HEK293 (cell line): Measurements from ENCODE around the gene TBX3.

Source experiments
- CTCF ChIA-PET: fragments of 350-600 bp; formaldehyde crosslinking; extraction: SDS; loops from one replicate; lab custom pipeline; 2021; ENCODE audit warnings: antibody characterized with exemption; lab: Yijun Ruan, JAX
- POLR2A ChIA-PET: fragments of 300-600 bp; formaldehyde crosslinking; extraction: SDS; loops from one replicate; lab custom pipeline; 2020; ENCODE audit warnings: antibody characterized with exemption, inconsistent platforms; lab: Yijun Ruan, JAX
- H3K27ac ChIP-seq: fragments of 200-500 bp; sonication (Bioruptor generic); 2 replicates; pipeline ENCODE4 v1.5.1; 2014; ENCODE audit warnings: low read depth, low read length, control low read depth, inconsistent platforms; ENCODE audit errors: extremely low read depth
- H3K36me3 ChIP-seq, 2 experiments: fragments of 200-500 bp in 1 of 2; sonication (Bioruptor generic) in 1 of 2; 1 replicate in 1 of 2; 2 replicates in 1 of 2; pipeline ENCODE4 v1.5.1; 2014 to 2017; ENCODE audit warnings: inconsistent platforms in 2 of 2, low read length in 2 of 2; ENCODE audit not compliant: control insufficient read depth in 2 of 2, insufficient read depth in 1 of 2
- H3K4me1 ChIP-seq: fragments of 200-500 bp; sonication (Bioruptor generic); 2 replicates; pipeline ENCODE4 v1.5.1; 2014; ENCODE audit warnings: mild to moderate bottlenecking, low read length, inconsistent platforms; ENCODE audit not compliant: control insufficient read depth, insufficient read depth
- H3K4me3 ChIP-seq: 2 replicates; pipeline ENCODE4 v1.5.1; 2011; ENCODE audit warnings: low read depth, mild to moderate bottlenecking, control low read depth, low read length, moderate library complexity
- H3K9me3 ChIP-seq: fragments of 200-500 bp; sonication (Bioruptor generic); 2 replicates; pipeline ENCODE4 v1.5.1; 2014; ENCODE audit warnings: low read depth, low read length, inconsistent platforms; ENCODE audit not compliant: control insufficient read depth, insufficient read depth
- EGR2 ChIP-seq: fragments of 450-650 bp; formaldehyde crosslinking; IDR thresholded peaks from 2 replicates; pipeline ENCODE4 v1.5.1; 2016; ENCODE audit warnings: low read depth, missing biosample characterization, missing genetic modification characterization
- FEZF1 ChIP-seq: fragments of 450-650 bp; formaldehyde crosslinking; IDR thresholded peaks from 2 replicates; pipeline ENCODE4 v1.5.1; 2016; ENCODE audit warnings: missing biosample characterization, missing genetic modification characterization
- GLIS1 ChIP-seq: fragments of 450-650 bp; formaldehyde crosslinking; IDR thresholded peaks from 2 replicates; pipeline ENCODE4 v1.5.1; 2016; ENCODE audit warnings: missing biosample characterization, missing genetic modification characterization
- HOXD13 ChIP-seq: sonication (generic); formaldehyde crosslinking; IDR thresholded peaks from 2 replicates; pipeline ENCODE4 v1.8.0; 2022; ENCODE audit warnings: missing genetic modification reagents, borderline replicate concordance
- IKZF3 ChIP-seq: fragments of 450-650 bp; IDR thresholded peaks from 2 replicates; pipeline ENCODE4 v1.5.0; 2018; ENCODE audit warnings: missing biosample characterization, mild to moderate bottlenecking, missing genetic modification characterization, moderate library complexity
- REST ChIP-seq: fragments of 450-650 bp; formaldehyde crosslinking; IDR thresholded peaks from 2 replicates; pipeline ENCODE4 v1.5.1; 2016; ENCODE audit warnings: missing biosample characterization, missing genetic modification characterization
- TRIM28 ChIP-seq: IDR thresholded peaks from 2 replicates; pipeline ENCODE4 v1.6.1; 2011; ENCODE audit warnings: low read length, control low read depth, borderline replicate concordance
- TSHZ1 ChIP-seq: fragments of 450-650 bp; formaldehyde crosslinking; IDR thresholded peaks from 2 replicates; pipeline ENCODE4 v1.5.1; 2016; ENCODE audit warnings: missing biosample characterization, missing genetic modification characterization, borderline replicate concordance
- ZBTB17 ChIP-seq: fragments of 450-650 bp; formaldehyde crosslinking; IDR thresholded peaks from 2 replicates; pipeline ENCODE4 v1.5.1; 2016; ENCODE audit warnings: missing biosample characterization, missing genetic modification characterization
- ZBTB20 ChIP-seq: fragments of 450-650 bp; formaldehyde crosslinking; IDR thresholded peaks from 2 replicates; pipeline ENCODE4 v1.5.1; 2016; ENCODE audit warnings: missing biosample characterization, missing genetic modification characterization
- ZBTB44 ChIP-seq: fragments of 450-650 bp; IDR thresholded peaks from 2 replicates; pipeline ENCODE4 v1.5.1; 2018; ENCODE audit warnings: missing biosample characterization, mild to moderate bottlenecking, missing genetic modification characterization
- ZBTB48 ChIP-seq: fragments of 450-650 bp; formaldehyde crosslinking; IDR thresholded peaks from 2 replicates; pipeline ENCODE4 v1.5.1; 2016; ENCODE audit warnings: missing biosample characterization, missing genetic modification characterization
- ZBTB6 ChIP-seq: fragments of 450-650 bp; formaldehyde crosslinking; IDR thresholded peaks from 2 replicates; pipeline ENCODE4 v1.5.1; 2017; ENCODE audit warnings: missing biosample characterization, missing genetic modification characterization
- ZFHX2 ChIP-seq: fragments of 450-650 bp; formaldehyde crosslinking; conservative IDR thresholded peaks from 2 replicates; pipeline ENCODE4 v1.5.1; 2016; ENCODE audit warnings: missing biosample characterization, missing genetic modification characterization
- ZNF16 ChIP-seq: fragments of 450-650 bp; formaldehyde crosslinking; IDR thresholded peaks from 2 replicates; pipeline ENCODE4 v1.5.1; 2016; ENCODE audit warnings: low read depth, missing biosample characterization, missing genetic modification characterization
- ZNF221 ChIP-seq: fragments of 450-650 bp; formaldehyde crosslinking; IDR thresholded peaks from 2 replicates; pipeline ENCODE4 v1.5.1; 2017; ENCODE audit warnings: missing biosample characterization, missing genetic modification characterization, borderline replicate concordance
- ZNF24 ChIP-seq: fragments of 450-650 bp; formaldehyde crosslinking; IDR thresholded peaks from 2 replicates; pipeline ENCODE4 v1.5.1; 2016; ENCODE audit warnings: missing biosample characterization, missing genetic modification characterization
- ZNF248 ChIP-seq: fragments of 450-650 bp; formaldehyde crosslinking; IDR thresholded peaks from 2 replicates; pipeline ENCODE4 v1.5.1; 2017; ENCODE audit warnings: missing biosample characterization, missing genetic modification characterization
- ZNF302 ChIP-seq: fragments of 450-650 bp; formaldehyde crosslinking; IDR thresholded peaks from 2 replicates; pipeline ENCODE4 v1.5.1; 2016; ENCODE audit warnings: missing biosample characterization, missing genetic modification characterization, low read depth
- ZNF510 ChIP-seq: fragments of 450-650 bp; formaldehyde crosslinking; IDR thresholded peaks from 2 replicates; pipeline ENCODE4 v1.5.1; 2018; ENCODE audit warnings: mild to moderate bottlenecking, missing genetic modification characterization, missing biosample characterization; ENCODE audit not compliant: insufficient replicate concordance
- ZNF571 ChIP-seq: fragments of 450-650 bp; formaldehyde crosslinking; IDR thresholded peaks from 2 replicates; pipeline ENCODE4 v1.5.0; 2017; ENCODE audit warnings: missing biosample characterization, missing genetic modification characterization
- ZNF629 ChIP-seq: fragments of 450-650 bp; formaldehyde crosslinking; IDR thresholded peaks from 2 replicates; pipeline ENCODE4 v1.5.1; 2017; ENCODE audit warnings: missing biosample characterization, missing genetic modification characterization
- ZNF654 ChIP-seq: fragments of 450-650 bp; formaldehyde crosslinking; IDR thresholded peaks from 2 replicates; pipeline ENCODE4 v1.5.1; 2016; ENCODE audit warnings: low read depth, missing biosample characterization, missing genetic modification characterization
- ZNF76 ChIP-seq: fragments of 450-650 bp; formaldehyde crosslinking; IDR thresholded peaks from 2 replicates; pipeline ENCODE4; 2016; ENCODE audit warnings: low read depth, missing biosample characterization, missing genetic modification characterization, borderline replicate concordance
- ZNF791 ChIP-seq: fragments of 450-650 bp; formaldehyde crosslinking; IDR thresholded peaks from 2 replicates; pipeline ENCODE4 v1.5.1; 2016; ENCODE audit warnings: missing biosample characterization, missing genetic modification characterization
- ZNF837 ChIP-seq: fragments of 450-650 bp; formaldehyde crosslinking; IDR thresholded peaks from 2 replicates; pipeline ENCODE4 v1.5.1; 2016; ENCODE audit warnings: missing biosample characterization, missing genetic modification characterization

The TBX3 gene

GRCh38 chr12:114684098-114684869, at the start of gene TBX3:
TSS of gene TBX3 (minus strand) at chr12:114684175. CDS start at chr12:114683200, 975 bp downstream.
- ChIA-PET CTCF (interaction anchor here (0.5 to 1.3 kb wide), 18 partner anchors 16 to 1510 kb away, joined by 3 to 4 read pairs (median 3); no protein-coding TSS in a partner anchor), POLR2A (interaction anchor here (0.6 to 2.2 kb wide), 52 partner anchors 8 to 1463 kb away, joined by 3 to 17 read pairs (median 4); partner anchors contain the start of genes RBM19 and TPCN1)
- Histone ChIP-seq H3K4me3 (peak within 1 kb of the TSS; percentile 88), H3K27ac (peak within 1 kb of the TSS; percentile 91), H3K9me3 (no peaks in the 10 kb centered on the region; the same call in 1 of the 2 replicates), H3K4me1 (peaks cover 4% of the 10 kb centered on the region), H3K36me3 (peaks cover 0 to 21% of the 10 kb centered on the region in 2 experiments; a peak in 1 of 3 replicates)
- peak; percentile 11; the same call in 1 of the 2 replicates for TF ChIP-seq ZNF76 (tag by site-specific recombination)
- no peak for TF ChIP-seq FEZF1 (tag by site-specific recombination)
- TF ChIP-seq ZNF24 (tag by site-specific recombination): peak; percentile 16; the same call in 1 of the 2 replicates
- TF ChIP-seq ZNF629 (tag by site-specific recombination): peak; percentile 80
- TF ChIP-seq ZNF654 (tag by site-specific recombination): no peak
- TF ChIP-seq ZNF837 (tag by site-specific recombination): no peak
- TF ChIP-seq ZBTB17: peak; percentile 99
- TF ChIP-seq HOXD13 (CRISPR knock-in tag): no peak
- TF ChIP-seq EGR2 (tag by site-specific recombination): peak; percentile 64
- TF ChIP-seq ZBTB48 (tag by site-specific recombination): peak; percentile 57
- no peak for TF ChIP-seq ZNF791 (tag by site-specific recombination)
- no peak for TF ChIP-seq ZNF571
- peak; percentile 75 for TF ChIP-seq TRIM28
- TF ChIP-seq ZBTB6: peak; percentile 100
- TF ChIP-seq ZNF221 (tag by site-specific recombination): no peak
- no peak for TF ChIP-seq ZNF248
- no peak for TF ChIP-seq ZNF510 (tag by site-specific recombination)
- TF ChIP-seq ZFHX2 (tag by site-specific recombination): peak; percentile 71
- peak; percentile 32; the same call in 1 of the 2 replicates for TF ChIP-seq ZBTB44 (tag by site-specific recombination)
- TF ChIP-seq ZNF16: 0 out of 2 replicates have a peak, but pooled peaks have one; percentile 16
- no peak for TF ChIP-seq ZNF302 (tag by site-specific recombination)
- peak; percentile 74 for TF ChIP-seq REST (tag by site-specific recombination)
- TF ChIP-seq ZBTB20 (tag by site-specific recombination): peak; percentile 85
- no peak for TF ChIP-seq TSHZ1 (tag by site-specific recombination)
- TF ChIP-seq GLIS1 (tag by site-specific recombination): peak; percentile 30
- peak; percentile 90 for TF ChIP-seq IKZF3 (tag by site-specific recombination)
